HG03095 (cell line): Measurements from ENCODE around the gene CNOT4.

ENCODE experiments used
- ATAC-seq: cut with Tn5 transposase; IDR thresholded peaks from one replicate; pipeline ENCODE4 v1.9.1; 2021; ENCODE audit warnings: moderate library complexity; ENCODE audit not compliant: unreplicated experiment

Gene CNOT4, protein sequence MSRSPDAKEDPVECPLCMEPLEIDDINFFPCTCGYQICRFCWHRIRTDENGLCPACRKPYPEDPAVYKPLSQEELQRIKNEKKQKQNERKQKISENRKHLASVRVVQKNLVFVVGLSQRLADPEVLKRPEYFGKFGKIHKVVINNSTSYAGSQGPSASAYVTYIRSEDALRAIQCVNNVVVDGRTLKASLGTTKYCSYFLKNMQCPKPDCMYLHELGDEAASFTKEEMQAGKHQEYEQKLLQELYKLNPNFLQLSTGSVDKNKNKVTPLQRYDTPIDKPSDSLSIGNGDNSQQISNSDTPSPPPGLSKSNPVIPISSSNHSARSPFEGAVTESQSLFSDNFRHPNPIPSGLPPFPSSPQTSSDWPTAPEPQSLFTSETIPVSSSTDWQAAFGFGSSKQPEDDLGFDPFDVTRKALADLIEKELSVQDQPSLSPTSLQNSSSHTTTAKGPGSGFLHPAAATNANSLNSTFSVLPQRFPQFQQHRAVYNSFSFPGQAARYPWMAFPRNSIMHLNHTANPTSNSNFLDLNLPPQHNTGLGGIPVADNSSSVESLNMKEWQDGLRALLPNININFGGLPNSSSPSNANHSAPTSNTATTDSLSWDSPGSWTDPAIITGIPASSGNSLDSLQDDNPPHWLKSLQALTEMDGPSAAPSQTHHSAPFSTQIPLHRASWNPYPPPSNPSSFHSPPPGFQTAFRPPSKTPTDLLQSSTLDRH

GRCh38 chr7:135509839-135510591 is at the start of gene CNOT4:
CNOT4 (minus strand) TSS chr7:135510102; CDS start chr7:135438331, 71,771 bp downstream.
- ATAC-seq, result peak; percentile 95

GRCh38 chr7:135558881-135559280 is 49.0 kb upstream of the CNOT4 start:
- ATAC-seq, result no peak

DNA sequence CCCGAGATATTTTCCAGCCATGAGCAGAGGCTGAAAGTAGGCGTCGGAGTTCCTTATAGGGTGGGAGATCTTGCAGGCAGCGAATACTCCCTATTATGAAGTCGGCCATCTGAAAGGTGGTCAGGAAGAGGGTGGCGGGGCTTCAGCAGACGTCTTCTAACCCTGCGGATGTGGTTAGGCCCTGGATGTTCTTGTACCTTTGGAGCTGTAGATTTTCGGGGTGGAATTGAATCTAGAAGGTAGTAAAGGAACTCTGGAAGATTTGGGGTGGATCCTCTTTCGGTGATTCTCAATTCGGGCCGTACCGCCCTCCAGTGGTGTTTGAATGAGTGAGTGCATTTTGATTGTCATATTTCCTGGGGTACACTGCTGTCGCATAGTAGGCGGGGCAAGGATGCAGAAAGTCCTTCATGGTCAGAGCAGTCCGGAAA is 48.5 kb upstream of the CNOT4 start:
- ATAC-seq, result peak; percentile 73

GRCh38 chr7:135557455-135558336 is 47.8 kb upstream of the CNOT4 start, which contains the start of gene NUP205:
NUP205 (plus strand) TSS chr7:135557917; CDS start chr7:135557945, 28 bp downstream.
- peak; percentile 59 for ATAC-seq

DNA sequence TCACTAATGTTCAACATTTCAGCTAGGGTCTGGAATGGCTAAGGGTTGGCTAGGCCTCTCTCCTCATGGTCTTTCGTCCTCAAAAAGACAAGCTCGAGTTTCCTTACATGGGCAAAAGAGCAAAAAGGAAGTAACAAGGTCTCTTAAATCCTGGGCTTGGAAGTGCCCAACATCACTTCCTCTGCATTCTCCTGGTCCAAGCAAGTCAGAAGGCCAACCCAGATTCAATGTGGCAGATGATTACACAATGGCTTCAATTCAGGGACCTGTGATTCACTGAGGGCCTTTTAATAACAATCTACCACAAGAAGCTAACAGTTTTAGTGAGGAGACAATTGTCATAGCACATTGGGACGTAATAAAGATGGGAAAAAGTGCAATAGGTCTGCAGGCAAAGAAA is 43.4 kb upstream of the CNOT4 start:
- ATAC-seq, result no peak

DNA sequence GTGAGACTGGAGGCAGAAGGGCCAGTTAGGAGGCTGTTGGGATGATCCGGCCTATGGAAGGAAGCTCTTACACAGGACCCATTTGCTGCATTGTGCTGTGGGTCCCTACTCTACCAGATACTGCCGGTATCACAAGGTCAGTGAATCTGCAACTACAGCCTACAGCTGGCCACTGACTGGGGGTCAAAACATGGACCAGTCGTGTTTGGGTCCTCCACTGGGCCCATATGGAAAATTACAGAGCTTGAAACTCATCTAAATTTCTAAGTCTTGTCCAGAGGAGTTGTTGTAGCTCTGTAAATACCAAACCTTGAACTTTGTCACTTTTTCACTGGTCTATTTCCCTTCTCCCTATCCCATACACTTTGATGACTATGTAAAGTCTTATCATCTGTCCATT is 42.2 kb upstream of the CNOT4 start:
- ATAC-seq, result no peak

DNA sequence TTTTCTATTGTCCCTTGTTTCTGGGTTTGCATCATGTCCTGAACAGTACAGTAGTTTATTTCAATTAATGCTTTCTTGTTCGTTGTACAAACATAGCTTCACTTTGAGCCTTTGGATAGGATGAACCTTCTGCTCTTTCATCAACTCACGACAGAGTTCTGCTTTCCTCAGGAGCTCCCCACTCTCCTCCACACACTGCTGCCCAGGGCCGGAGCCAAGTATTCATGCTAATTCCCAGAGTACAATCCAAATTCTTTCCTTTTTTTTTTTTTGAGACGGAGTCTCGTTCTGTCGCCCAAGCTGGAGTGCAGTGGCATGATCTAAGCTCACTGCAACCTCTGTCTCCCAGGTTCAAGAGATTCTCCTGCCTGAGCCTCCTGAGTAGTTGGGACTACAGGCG is 40.3 kb upstream of the CNOT4 start:
- no peak for ATAC-seq

DNA sequence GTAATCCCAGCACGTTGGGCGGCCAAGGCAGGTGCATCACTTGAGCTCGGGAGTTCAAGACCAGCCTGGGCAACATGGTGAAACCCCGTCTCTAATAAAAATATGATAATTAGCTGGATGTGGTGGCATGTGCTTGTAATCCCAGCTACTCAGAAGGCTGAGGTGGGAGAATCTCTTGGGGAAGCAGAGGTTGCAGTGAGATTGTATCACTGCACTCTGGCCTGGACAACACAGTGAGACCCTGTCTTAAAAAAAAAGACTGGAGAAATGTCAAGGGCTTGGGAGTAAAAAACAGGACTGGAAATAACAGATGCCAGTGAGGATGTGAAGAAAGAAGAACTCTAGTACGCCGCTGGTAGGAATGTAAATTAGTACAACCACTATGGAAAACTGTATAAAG is 31.1 kb upstream of the CNOT4 start:
- ATAC-seq, result no peak

- no peak for ATAC-seq
Measured at GRCh38 chr7:135539629-135540028, 29.7 kb upstream of the CNOT4 start.

DNA sequence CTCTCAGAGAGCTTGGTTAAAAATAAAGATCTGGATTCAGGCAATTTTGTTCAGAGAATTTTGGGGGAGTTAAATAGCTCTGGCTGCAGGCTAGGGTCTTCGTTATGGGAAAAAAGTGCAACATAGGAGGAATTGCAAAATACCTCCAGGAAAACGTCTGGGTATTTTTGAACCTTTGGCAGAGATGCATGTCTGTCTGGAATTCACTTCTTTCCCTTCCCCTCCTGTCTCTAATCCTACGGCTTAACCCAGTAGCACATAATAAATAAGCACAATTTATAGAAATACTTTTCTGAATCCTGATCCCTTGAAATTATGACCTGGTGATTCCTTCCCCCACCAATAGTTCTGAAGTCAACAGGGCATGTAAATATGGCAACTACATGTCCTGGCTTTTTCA is 28.5 kb upstream of the CNOT4 start:
- ATAC-seq, result no peak

DNA sequence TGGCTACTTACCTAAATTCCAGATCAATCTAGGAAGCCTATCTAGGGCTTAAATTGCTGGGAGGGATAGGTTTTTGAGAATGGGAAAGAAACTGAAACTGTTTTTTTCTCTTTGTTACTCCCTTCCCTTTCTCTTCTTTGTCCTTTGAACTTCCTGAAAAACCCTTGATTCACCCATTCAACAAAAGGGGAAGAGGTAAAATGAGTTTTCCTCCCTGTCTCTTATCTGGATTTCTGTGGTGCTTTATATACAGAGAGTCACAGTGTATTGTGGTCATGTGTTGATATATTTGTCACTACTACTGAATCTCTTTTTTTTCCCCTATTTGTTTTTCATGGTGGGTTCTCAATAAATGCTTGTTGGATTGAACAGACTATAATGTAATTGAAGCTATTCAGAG is 28.0 kb upstream of the CNOT4 start:
- no peak for ATAC-seq

- no peak for ATAC-seq
Measured at GRCh38 chr7:135537453-135537852, 27.6 kb upstream of the CNOT4 start.

GRCh38 chr7:135536150-135536549 is 26.2 kb upstream of the CNOT4 start:
- no peak for ATAC-seq

DNA sequence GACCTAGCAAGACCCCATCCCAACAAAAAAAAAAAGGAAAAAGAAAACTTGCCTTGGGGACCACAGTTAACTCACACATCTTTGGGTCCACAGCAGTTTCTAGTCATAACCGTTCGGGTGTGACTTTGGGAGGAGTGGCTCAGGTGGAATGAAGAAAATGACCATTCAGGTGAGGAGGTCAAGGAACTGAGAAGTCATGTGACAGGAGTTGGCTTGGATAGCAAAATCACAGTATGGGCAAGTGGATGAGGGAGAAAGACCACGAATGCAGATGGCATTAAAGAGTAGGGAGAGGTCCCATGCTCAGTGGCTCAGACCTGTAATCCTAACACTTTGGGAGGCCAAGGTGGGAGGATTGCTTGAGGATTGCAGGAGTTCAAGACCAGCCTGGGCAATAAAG is 17.1 kb upstream of the CNOT4 start:
- no peak for ATAC-seq

GRCh38 chr7:135525426-135525825 is 15.5 kb upstream of the CNOT4 start:
- ATAC-seq, result no peak

GRCh38 chr7:135523146-135523545 is 13.2 kb upstream of the CNOT4 start:
- ATAC-seq, result no peak

DNA sequence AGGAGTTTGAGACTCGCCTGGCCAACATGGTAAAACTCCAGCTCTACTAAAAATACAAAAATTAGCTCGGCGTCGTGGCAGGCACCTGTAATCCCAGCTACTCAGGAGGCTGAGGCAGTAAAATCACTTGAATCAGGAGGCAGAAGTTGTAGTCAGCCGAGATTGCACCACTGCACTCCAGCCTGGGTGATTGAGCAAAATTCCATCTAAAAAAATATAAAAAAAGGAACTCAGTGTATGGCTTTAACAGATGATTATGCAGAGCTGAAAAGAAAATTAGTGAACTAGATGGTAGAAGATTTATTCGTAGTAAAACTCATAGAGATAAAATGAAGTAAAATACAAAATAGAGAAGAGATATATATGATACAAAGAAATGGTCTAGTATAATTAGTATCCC is 12.6 kb upstream of the CNOT4 start:
- no peak for ATAC-seq

DNA sequence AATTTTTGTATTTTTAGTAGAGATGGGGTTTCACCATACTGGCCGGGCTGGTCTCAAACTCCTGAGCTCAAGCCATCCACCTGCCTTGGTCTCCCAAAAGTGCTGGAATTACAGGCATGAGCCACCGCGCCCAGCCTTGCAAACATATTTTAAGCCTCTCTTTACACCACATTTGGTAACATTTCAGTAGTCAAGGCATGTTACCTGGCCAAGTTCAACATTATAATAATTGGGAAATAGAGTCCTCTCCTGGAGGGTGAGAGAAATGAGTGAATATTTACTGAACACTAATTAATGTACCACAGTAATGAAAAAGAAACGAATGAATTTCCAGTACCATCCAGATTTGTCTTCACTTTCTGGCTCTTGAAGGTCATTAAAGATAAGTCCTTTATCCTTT is 10.0 kb upstream of the CNOT4 start:
- ATAC-seq, result no peak

DNA sequence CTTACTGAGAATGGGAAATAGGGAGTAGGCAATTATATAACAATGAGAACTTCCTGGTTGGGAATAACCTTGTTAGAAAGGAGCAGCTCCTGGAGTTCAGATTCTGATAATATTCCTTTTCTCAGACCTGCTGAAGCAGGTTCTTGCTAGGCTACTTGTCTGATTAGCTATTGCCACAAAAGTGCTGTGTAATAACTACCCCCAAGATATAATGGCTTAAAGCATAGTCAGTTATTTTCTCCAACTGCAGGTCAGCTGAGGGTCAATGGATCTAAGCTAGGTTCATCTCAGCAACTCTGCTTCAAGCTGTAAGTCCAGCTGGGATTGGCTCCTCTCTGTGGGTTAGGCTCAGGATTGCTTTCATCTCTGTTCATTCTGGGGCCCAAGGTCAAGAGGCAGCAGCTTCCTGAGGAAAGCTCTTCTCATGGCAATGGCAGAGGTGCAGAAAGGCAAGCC is 9.4 kb upstream of the CNOT4 start:
- no peak for ATAC-seq

DNA sequence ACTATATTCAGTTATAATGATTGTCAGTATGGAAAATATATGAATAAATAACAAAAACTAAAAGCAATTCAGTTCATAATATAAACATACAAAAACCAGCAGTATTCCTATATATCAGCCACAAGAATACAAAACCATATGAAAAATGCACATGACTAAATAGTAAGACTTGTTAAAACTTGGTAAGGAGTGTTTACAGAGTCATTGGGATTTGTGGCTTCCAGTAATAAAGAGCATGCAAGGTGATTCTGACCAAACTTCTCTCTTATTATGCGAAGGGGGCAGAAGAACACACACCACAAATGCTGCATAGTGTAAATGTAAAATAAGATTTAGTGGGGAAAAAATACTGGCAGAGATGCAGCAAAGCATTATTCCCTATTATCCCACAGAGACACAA is 8.8 kb upstream of the CNOT4 start:
- ATAC-seq, result no peak
